ENCODE measurements around the gene DPYD.

Gene DPYD

GRCh38 chr1:97414682-97415312 is 506.0 kb downstream of the DPYD start:
- DNase-seq = no peak

GRCh38 chr1:97412737-97413136 is 508.1 kb downstream of the DPYD start:
- DNase-seq = no peak

- no peak for DNase-seq
Observed at GRCh38 chr1:97412166-97412565, 508.7 kb downstream of the DPYD start.

GRCh38 chr1:97396463-97396862 is 524.4 kb downstream of the DPYD start:
- no peak for DNase-seq

GRCh38 chr1:97392701-97393100 is 528.1 kb downstream of the DPYD start:
- no peak for DNase-seq

GRCh38 chr1:97385536-97386277 is 535.1 kb downstream of the DPYD start:
- DNase-seq = no peak

GRCh38 chr1:97384294-97384968 is 536.4 kb downstream of the DPYD start:
- no peak for DNase-seq

GRCh38 chr1:97383797-97384196 is 537.0 kb downstream of the DPYD start:
- no peak for DNase-seq

GRCh38 chr1:97382206-97382605 is 538.6 kb downstream of the DPYD start:
- DNase-seq = no peak

- DNase-seq = no peak
Observed at GRCh38 chr1:97379387-97380075, 541.3 kb downstream of the DPYD start.

- no peak for DNase-seq
Observed at GRCh38 chr1:97378596-97378995, 542.2 kb downstream of the DPYD start.

GRCh38 chr1:97377432-97378034 is 543.3 kb downstream of the DPYD start:
- DNase-seq = no peak

GRCh38 chr1:97373000-97373399 is 547.8 kb downstream of the DPYD start:
- no peak for DNase-seq

GRCh38 chr1:97372531-97372930 is 548.3 kb downstream of the DPYD start:
- no peak for DNase-seq

- no peak for DNase-seq
Observed at GRCh38 chr1:97368296-97368695, 552.5 kb downstream of the DPYD start.

GRCh38 chr1:97366984-97367383 is 553.9 kb downstream of the DPYD start:
- no peak for DNase-seq

GRCh38 chr1:97365026-97365425 is 555.8 kb downstream of the DPYD start:
- no peak for DNase-seq

GRCh38 chr1:97364086-97364485 is 556.7 kb downstream of the DPYD start:
- DNase-seq = no peak

- no peak for DNase-seq
Observed at GRCh38 chr1:97356309-97356708, 564.5 kb downstream of the DPYD start.

GRCh38 chr1:97352936-97353382 is 567.9 kb downstream of the DPYD start:
- DNase-seq = no peak

GRCh38 chr1:97351846-97352245 is 569.0 kb downstream of the DPYD start:
- no peak for DNase-seq

- no peak for DNase-seq
Observed at GRCh38 chr1:97350662-97351061, 570.2 kb downstream of the DPYD start.

- DNase-seq = no peak
Observed at GRCh38 chr1:97350241-97350640, 570.6 kb downstream of the DPYD start.

Data from stimulated activated CD4-positive, alpha-beta T cell treated with anti-CD3 and anti-CD28 coated beads, Interleukin-4, amount 100 ng/mL, for 24 hours (primary cell).